ES-I3 (cell line): ENCODE measurements around the gene CXorf51B.
"Not testable (repeated sequence)": the region's sequence is repeated elsewhere in the genome, so short reads cannot be mapped to it uniquely, and the experiment has no call there.

ENCODE experiments used
- H3K36me3 ChIP-seq: 2 replicates; pipeline ENCODE4 v1.6.1; 2013; ENCODE audit warnings: mild to moderate bottlenecking, low read length, control low read depth, moderate library complexity; ENCODE audit not compliant: insufficient read depth
- H3K4me1 ChIP-seq: 2 replicates; pipeline ENCODE4 v1.6.1; 2013; ENCODE audit warnings: mild to moderate bottlenecking, control low read depth, low read length; ENCODE audit not compliant: insufficient read depth
- H3K9ac ChIP-seq: 2 replicates; pipeline ENCODE4 v1.6.1; 2013; ENCODE audit warnings: low read depth, mild to moderate bottlenecking, low read length, moderate library complexity
- H3K9me3 ChIP-seq: 2 replicates; pipeline ENCODE4 v1.6.1; 2013; ENCODE audit warnings: mild to moderate bottlenecking, low read length, moderate library complexity; ENCODE audit not compliant: control insufficient read depth, insufficient read depth

CXorf51B gene

GRCh38 chrX:146809471-146809870 is at the start of gene CXorf51B:
Gene CXorf51B, plus strand, starts transcription at chrX:146809771. Its CDS starts 21 bp downstream, at chrX:146809792.
- not testable (repeated sequence) for H3K9ac ChIP-seq, H3K9me3 ChIP-seq, H3K4me1 ChIP-seq, H3K36me3 ChIP-seq

GRCh38 chrX:146814644-146815043 is 5.1 kb downstream of the CXorf51B start, which contains the start of gene CXorf51A:
Gene CXorf51A, minus strand, starts transcription at chrX:146814744. Its CDS starts 21 bp downstream, at chrX:146814723.
- H3K9me3 ChIP-seq, H3K9ac ChIP-seq, H3K4me1 ChIP-seq, H3K36me3 ChIP-seq: not testable (repeated sequence)

- no peak overlapping the region for H3K9ac ChIP-seq
- H3K36me3 ChIP-seq = no peaks in the 10 kb centered on the region
- no peaks in the 10 kb centered on the region for H3K9me3 ChIP-seq
- no peaks in the 10 kb centered on the region for H3K4me1 ChIP-seq
Measured at GRCh38 chrX:146831994-146832393, 22.4 kb downstream of the CXorf51B start.

DNA sequence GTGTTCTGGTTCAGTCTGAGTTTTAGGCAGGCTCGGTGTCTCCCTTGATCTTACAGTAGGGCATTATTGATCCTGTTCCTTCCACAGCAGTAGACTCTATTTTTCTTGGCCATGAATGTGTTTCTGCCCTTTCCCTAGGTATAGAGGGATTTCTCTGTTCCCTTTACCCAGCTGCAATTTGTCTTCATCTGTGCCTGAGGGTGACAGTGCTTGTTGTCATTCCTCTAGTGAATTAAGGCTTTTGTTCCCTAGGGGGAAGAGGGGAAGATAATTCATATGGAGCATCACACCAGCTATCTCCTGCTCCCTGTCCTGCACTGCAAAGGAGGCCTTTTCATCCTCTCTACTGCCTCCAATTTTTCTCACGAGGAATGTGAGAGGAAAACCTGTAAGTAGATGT is 44.7 kb downstream of the CXorf51B start:
- H3K9me3 ChIP-seq = no peaks in the 10 kb centered on the region; the same call in 1 of the 2 replicates
- no peaks in the 10 kb centered on the region for H3K4me1 ChIP-seq
- no peak overlapping the region for H3K9ac ChIP-seq
- no peaks in the 10 kb centered on the region for H3K36me3 ChIP-seq
